Inflammatory macrophage (primary cell): Measurements from ENCODE around the gene SH3BGR.

Experiments
- DNase-seq, 2 donors: peaks; one replicate each; pipeline ENCODE4 v3.0.0-alpha.2; 2020 to 2022

Gene SH3BGR

GRCh38 chr21:39461419-39461818 is 9.6 kb downstream of the SH3BGR start:
- no peak for DNase-seq

- no peak for DNase-seq
These were observed 11.5 kb downstream of the SH3BGR start for GRCh38 chr21:39463308-39463707.

GRCh38 chr21:39466584-39466983 is 14.8 kb downstream of the SH3BGR start:
- DNase-seq = no peak

- DNase-seq = no peak
These were observed 16.0 kb downstream of the SH3BGR start for GRCh38 chr21:39467746-39468145.

- no peak for DNase-seq
These were observed 16.8 kb downstream of the SH3BGR start for GRCh38 chr21:39468559-39468958.

- DNase-seq = no peak
These were observed 19.8 kb downstream of the SH3BGR start for GRCh38 chr21:39471598-39471997.

- DNase-seq = no peak
These were observed 21.0 kb downstream of the SH3BGR start for GRCh38 chr21:39472786-39473185.

GRCh38 chr21:39474611-39475010 is 22.8 kb downstream of the SH3BGR start:
- DNase-seq = no peak

GRCh38 chr21:39479164-39479813 is 27.5 kb downstream of the SH3BGR start:
- no peak for DNase-seq

- DNase-seq = no peak
These were observed 28.0 kb downstream of the SH3BGR start for GRCh38 chr21:39479814-39480182.

- DNase-seq = no peak
These were observed 28.5 kb downstream of the SH3BGR start for GRCh38 chr21:39480271-39480670.

- DNase-seq = no peak
These were observed 30.1 kb downstream of the SH3BGR start for GRCh38 chr21:39481886-39482285.

- no peak for DNase-seq
These were observed 32.1 kb downstream of the SH3BGR start for GRCh38 chr21:39483917-39484316.

GRCh38 chr21:39484711-39485276 is 33.0 kb downstream of the SH3BGR start:
- no peak for DNase-seq

GRCh38 chr21:39489380-39489924 is 37.7 kb downstream of the SH3BGR start:
- no peak for DNase-seq

GRCh38 chr21:39499156-39499555 is 47.4 kb downstream of the SH3BGR start:
- DNase-seq = no peak

- no peak for DNase-seq
These were observed 50.9 kb downstream of the SH3BGR start for GRCh38 chr21:39502631-39503030.

- DNase-seq = peak; percentile 36 to 60
These were observed 51.5 kb downstream of the SH3BGR start for GRCh38 chr21:39503123-39503762.

GRCh38 chr21:39504230-39504629 is 52.5 kb downstream of the SH3BGR start:
- no peak for DNase-seq

GRCh38 chr21:39510240-39510639 is 58.5 kb downstream of the SH3BGR start:
- no peak for DNase-seq

GRCh38 chr21:39511102-39511501 is 59.3 kb downstream of the SH3BGR start:
- DNase-seq = no peak

GRCh38 chr21:39513735-39514134 is 62.0 kb downstream of the SH3BGR start:
- DNase-seq = no peak

- DNase-seq = no peak
These were observed 64.1 kb downstream of the SH3BGR start for GRCh38 chr21:39515684-39516472.
